CD14-positive monocyte (primary cell): Measurements from ENCODE around the gene CDK19. TPM values are rescaled to one million over a fixed set of nuclear protein-coding genes. Genes with fewer than 3 reads are reported as not detected.

Experiments used
- DNase-seq, 3 donors: peaks; one replicate each; pipeline ENCODE4 v3.0.0-alpha.2; 2011 to 2022
- H2AFZ ChIP-seq: 2 replicates; pipeline ENCODE4 v1.6.0; 2012; ENCODE audit warnings: mild to moderate bottlenecking, low read depth, low read length, inconsistent platforms; ENCODE audit not compliant: insufficient read depth, poor library complexity, severe bottlenecking
- H3K27ac ChIP-seq, 2 donors: 1 replicate in 1 of 2; 2 replicates in 1 of 2; pipeline ENCODE4 v1.5.1; 2012 to 2013; ENCODE audit warnings: low read length in 2 of 2, control low read depth in 1 of 2, inconsistent platforms in 1 of 2, low read depth in 1 of 2, mild to moderate bottlenecking in 1 of 2
- H3K27me3 ChIP-seq, 2 donors: one replicate each; pipeline versions ENCODE4 v1.6.0 to v1.6.1; 2011 to 2013; ENCODE audit warnings: low read length in 2 of 2; ENCODE audit not compliant: control insufficient read depth in 2 of 2, insufficient read depth in 2 of 2
- H3K36me3 ChIP-seq, 2 donors: replicated peaks in 1 of 2; 1 replicate in 1 of 2; 2 replicates in 1 of 2; pipeline versions ENCODE4 v1.5.1 to v1.6.1; 2012 to 2013; ENCODE audit warnings: low read length in 2 of 2, control low read depth in 1 of 2, inconsistent platforms in 1 of 2, mild to moderate bottlenecking in 1 of 2; ENCODE audit not compliant: insufficient read depth in 2 of 2, control insufficient read depth in 1 of 2
- H3K4me1 ChIP-seq, 2 donors: 1 replicate in 1 of 2; 2 replicates in 1 of 2; pipeline versions ENCODE4 v1.5.1 to v1.6.1; 2012 to 2013; ENCODE audit warnings: low read length in 2 of 2, control low read depth in 1 of 2, inconsistent platforms in 1 of 2, mild to moderate bottlenecking in 1 of 2, moderate library complexity in 1 of 2; ENCODE audit not compliant: insufficient read depth in 2 of 2, control insufficient read depth in 1 of 2
- H3K4me2 ChIP-seq: replicated peaks from 2 replicates; pipeline ENCODE3; 2012; ENCODE audit warnings: low read length, moderate library complexity, mild to moderate bottlenecking; ENCODE audit not compliant: poor library complexity, severe bottlenecking; ENCODE audit errors: extremely low read depth
- H3K4me3 ChIP-seq, 3 experiments: fragments of 200-600 bp in 1 of 3; sonication (generic) in 1 of 3; replicated peaks in 1 of 3; 1 replicate in 2 of 3; 2 replicates in 1 of 3; pipeline ENCODE4 v1.5.1; 2011 to 2013; ENCODE audit warnings: low read length in 3 of 3, mild to moderate bottlenecking in 3 of 3, control low read depth in 2 of 3, low read depth in 2 of 3, inconsistent platforms in 1 of 3, moderate library complexity in 1 of 3
- H3K79me2 ChIP-seq: 2 replicates; pipeline ENCODE4 v1.6.0; 2012; ENCODE audit warnings: mild to moderate bottlenecking, control low read depth, inconsistent platforms, low read length, moderate library complexity; ENCODE audit not compliant: insufficient read depth
- H3K9ac ChIP-seq: 2 replicates; pipeline ENCODE4 v1.6.0; 2017; ENCODE audit warnings: low read length, mild to moderate bottlenecking; ENCODE audit not compliant: insufficient read depth, poor library complexity, severe bottlenecking
- H3K9me3 ChIP-seq, 2 donors: replicated peaks in 1 of 2; 1 replicate in 1 of 2; 2 replicates in 1 of 2; pipeline versions ENCODE4 v1.5.1 to v1.6.1; 2012 to 2013; ENCODE audit warnings: low read length in 2 of 2, control low read depth in 1 of 2; ENCODE audit not compliant: control insufficient read depth in 1 of 2, insufficient read depth in 1 of 2
- H4K20me1 ChIP-seq: 2 replicates; pipeline ENCODE4 v1.6.0; 2012; ENCODE audit warnings: mild to moderate bottlenecking, low read length, control low read depth, moderate library complexity; ENCODE audit not compliant: insufficient read depth
- H3K27ac Mint-ChIP-seq, 7 donors: one replicate each; pipeline ENCODE4 v1.8.0; 2020; ENCODE audit warnings: mild to moderate bottlenecking in 7 of 7, mixed read lengths in 7 of 7, moderate library complexity in 6 of 7, inconsistent platforms in 2 of 7
- H3K27me3 Mint-ChIP-seq, 3 donors: one replicate each; pipeline ENCODE4 v1.8.0; 2021 to 2022; ENCODE audit warnings: low read depth in 3 of 3, mild to moderate bottlenecking in 3 of 3, mixed read lengths in 3 of 3, moderate library complexity in 3 of 3, inconsistent platforms in 1 of 3
- H3K36me3 Mint-ChIP-seq, 2 donors: one replicate each; pipeline ENCODE4 v1.8.0; 2020; ENCODE audit warnings: mixed read lengths in 2 of 2, inconsistent platforms in 1 of 2, mild to moderate bottlenecking in 1 of 2
- H3K4me1 Mint-ChIP-seq: one replicate; pipeline ENCODE4 v1.8.0; 2020; ENCODE audit warnings: mild to moderate bottlenecking, mixed read lengths
- H3K4me3 Mint-ChIP-seq, 2 donors: one replicate each; pipeline ENCODE4 v1.8.0; 2020; ENCODE audit warnings: mild to moderate bottlenecking in 2 of 2, mixed read lengths in 2 of 2, moderate library complexity in 1 of 2
- H3K9me3 Mint-ChIP-seq, 7 donors: one replicate each; pipeline ENCODE4 v1.8.0; 2020 to 2022; ENCODE audit warnings: mixed read lengths in 7 of 7, mild to moderate bottlenecking in 6 of 7, moderate library complexity in 6 of 7, inconsistent platforms in 2 of 7
- WGBS: methylation state at CpG from one replicate; pipeline ENCODE4 v1.1.5; 2013; ENCODE audit warnings: missing lambda C conversion rate; ENCODE audit not compliant: insufficient coverage; 5-methylcytosine and 5-hydroxymethylcytosine counted together
- intact Hi-C, 2 donors: fragments of 100-400 bp; cut with micrococcal nuclease; formaldehyde crosslinking; loops; one replicate each; pipeline versions ENCODE4 v1.15.0 to v1.15.1; 2023
- polyA plus RNA-seq, 3 donors: library from polyadenylated mRNA; depleted of rRNA in 1 of 3; unstranded in 2 of 3; stranded (reverse) in 1 of 3; fragments of 300-500 nt in 2 of 3; fragments of >200 nt in 1 of 3; fragmentation: Illumina TruSeq in 2 of 3; gene quantifications; 1 replicate in 2 of 3; 2 replicates in 1 of 3; pipeline ENCODE4 v1.2.3, GENCODE V29; 2012 to 2021
- TF ChIP-seq, protein P1 (sequence below): fragments of 200-600 bp; IDR thresholded peaks from one replicate; pipeline ENCODE4 v1.8.0; 2022; ENCODE audit warnings: antibody characterized with exemption, mild to moderate bottlenecking

Gene CDK19
- polyA plus RNA-seq, 3 donors, result 2.7 to 12.0 (median 3.9) TPM

DNA sequence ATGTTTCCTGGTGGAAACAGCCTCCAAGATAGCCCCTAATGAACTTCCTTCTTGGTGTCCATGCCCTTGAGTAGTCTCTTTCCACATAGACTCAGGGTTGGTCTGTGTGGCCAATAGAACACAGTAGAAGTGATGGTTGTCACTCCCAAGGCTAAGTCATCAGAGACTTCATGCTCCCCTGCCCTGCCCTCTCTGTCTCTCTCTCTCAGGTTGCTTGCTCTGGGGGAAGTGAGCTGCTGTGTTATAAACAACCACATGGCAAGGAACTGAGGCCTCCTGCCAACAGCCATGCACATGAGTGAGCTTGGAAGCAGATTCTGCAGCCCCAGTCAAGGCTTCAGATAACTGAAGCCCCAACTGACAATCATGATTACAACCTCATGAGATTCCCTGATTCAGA, 253.6 kb downstream of the CDK19 start:
- H3K27ac Mint-ChIP-seq, result no peak overlapping the region
- no peaks in the 10 kb centered on the region for H3K36me3 Mint-ChIP-seq
- H3K4me3 Mint-ChIP-seq, result no peak overlapping the region
- H4K20me1 ChIP-seq, result no peaks in the 10 kb centered on the region
- H3K4me3 ChIP-seq, result no peak overlapping the region
- H3K9ac ChIP-seq, result no peak overlapping the region
- peaks cover 1 to 14% (median 6%) of the 10 kb centered on the region in 7 donors for H3K9me3 Mint-ChIP-seq
- H3K9me3 ChIP-seq, result no peaks in the 10 kb centered on the region
- no peaks in the 10 kb centered on the region for H3K79me2 ChIP-seq
- H3K4me1 Mint-ChIP-seq, result peaks cover 3% of the 10 kb centered on the region
- TF ChIP-seq, protein P1, sequence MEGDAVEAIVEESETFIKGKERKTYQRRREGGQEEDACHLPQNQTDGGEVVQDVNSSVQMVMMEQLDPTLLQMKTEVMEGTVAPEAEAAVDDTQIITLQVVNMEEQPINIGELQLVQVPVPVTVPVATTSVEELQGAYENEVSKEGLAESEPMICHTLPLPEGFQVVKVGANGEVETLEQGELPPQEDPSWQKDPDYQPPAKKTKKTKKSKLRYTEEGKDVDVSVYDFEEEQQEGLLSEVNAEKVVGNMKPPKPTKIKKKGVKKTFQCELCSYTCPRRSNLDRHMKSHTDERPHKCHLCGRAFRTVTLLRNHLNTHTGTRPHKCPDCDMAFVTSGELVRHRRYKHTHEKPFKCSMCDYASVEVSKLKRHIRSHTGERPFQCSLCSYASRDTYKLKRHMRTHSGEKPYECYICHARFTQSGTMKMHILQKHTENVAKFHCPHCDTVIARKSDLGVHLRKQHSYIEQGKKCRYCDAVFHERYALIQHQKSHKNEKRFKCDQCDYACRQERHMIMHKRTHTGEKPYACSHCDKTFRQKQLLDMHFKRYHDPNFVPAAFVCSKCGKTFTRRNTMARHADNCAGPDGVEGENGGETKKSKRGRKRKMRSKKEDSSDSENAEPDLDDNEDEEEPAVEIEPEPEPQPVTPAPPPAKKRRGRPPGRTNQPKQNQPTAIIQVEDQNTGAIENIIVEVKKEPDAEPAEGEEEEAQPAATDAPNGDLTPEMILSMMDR, result no peak
- H3K27ac ChIP-seq, result no peak overlapping the region
- H3K27me3 Mint-ChIP-seq, result peaks cover 0 to 4% (median 1%) of the 10 kb centered on the region in 3 donors
- H3K27me3 ChIP-seq, result no peaks in the 10 kb centered on the region
- H3K4me1 ChIP-seq, result no peaks in the 10 kb centered on the region
- H3K36me3 ChIP-seq, result no peaks in the 10 kb centered on the region
- intact Hi-C loops, result no loop called here
- no peak overlapping the region for H2AFZ ChIP-seq
- no peak for DNase-seq
- no peak overlapping the region for H3K4me2 ChIP-seq

DNA sequence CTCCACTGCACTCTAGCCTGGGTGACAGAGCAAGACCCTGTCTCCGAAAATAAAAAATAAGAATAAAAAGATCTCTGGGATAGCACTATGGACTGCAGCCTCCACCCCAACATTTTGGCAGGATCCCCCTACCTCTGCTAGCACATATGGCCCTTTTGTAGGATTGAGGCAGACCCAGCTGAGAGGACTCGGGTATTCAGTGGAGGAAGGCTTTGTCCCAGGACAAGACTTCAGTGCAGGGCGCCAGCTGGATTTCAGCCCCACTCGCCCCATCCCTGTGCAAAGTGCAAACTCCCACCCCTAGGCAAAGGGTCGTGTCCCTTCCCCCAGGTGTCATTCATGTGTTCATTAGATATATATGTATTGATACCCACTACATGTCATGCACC, 254.3 kb downstream of the CDK19 start:
- Mint-ChIP-seq H3K27me3 (peaks cover 0 to 4% (median 1%) of the 10 kb centered on the region in 3 donors), H3K36me3 (no peaks in the 10 kb centered on the region), H3K9me3 (peaks cover 1 to 14% (median 6%) of the 10 kb centered on the region in 7 donors), H3K4me1 (peaks cover 3% of the 10 kb centered on the region), H3K4me3 (no peak overlapping the region), H3K27ac (no peak overlapping the region)
- Histone ChIP-seq H3K4me1 (no peaks in the 10 kb centered on the region), H3K4me3 (no peak overlapping the region), H4K20me1 (no peaks in the 10 kb centered on the region), H3K27me3 (no peaks in the 10 kb centered on the region), H3K9ac (no peak overlapping the region), H2AFZ (no peak overlapping the region), H3K27ac (no peak overlapping the region), H3K9me3 (no peaks in the 10 kb centered on the region), H3K79me2 (no peaks in the 10 kb centered on the region), H3K4me2 (no peak overlapping the region), H3K36me3 (no peaks in the 10 kb centered on the region)
- WGBS, result no CpG with 5 or more reads among the region's 5 CpGs
- no peak for DNase-seq
- intact Hi-C loops, result no loop called here
- TF ChIP-seq, protein P1, result no peak
